Measurements from ENCODE around the gene GCNA.
A peak's percentile ranks its signal among the peaks of the same experiment; 100 is the strongest.

Gene GCNA

GRCh38 chrX:71616672-71617529 is 38.7 kb downstream of the GCNA start:
- no peak for DNase-seq (ENCODE audit: low read depth)
- TF ChIP-seq CTCF (conservative IDR thresholded peaks at IDR 0.05; ENCODE audit: low read depth, low read length), result no peak
- H3K4me3 ChIP-seq (ENCODE audit: low read depth, low read length), result no peak overlapping the region

GRCh38 chrX:71617742-71618141 is 39.5 kb downstream of the GCNA start:
- no peak overlapping the region for H3K4me3 ChIP-seq (ENCODE audit: low read depth, low read length)
- DNase-seq (ENCODE audit: low read depth), result no peak
- no peak for TF ChIP-seq CTCF (conservative IDR thresholded peaks at IDR 0.05; ENCODE audit: low read depth, low read length)

GRCh38 chrX:71618303-71618721 is 40.1 kb downstream of the GCNA start, which contains the start of gene CXCR3:
Gene CXCR3, minus strand, starts transcription at chrX:71618511. Its CDS starts 62 bp downstream, at chrX:71618449.
- DNase-seq (ENCODE audit: low read depth), result no peak
- no peak for TF ChIP-seq CTCF (conservative IDR thresholded peaks at IDR 0.05; ENCODE audit: low read depth, low read length)
- H3K4me3 ChIP-seq (ENCODE audit: low read depth, low read length), result no peak within 1 kb of the TSS

- no peak overlapping the region for H3K4me3 ChIP-seq (ENCODE audit: low read depth, low read length)
Observed at GRCh38 chrX:71618787-71619186, 40.5 kb downstream of the GCNA start.

GRCh38 chrX:71619193-71619592 is 41.0 kb downstream of the GCNA start:
- no peak for DNase-seq (ENCODE audit: low read depth)
- no peak for TF ChIP-seq CTCF (conservative IDR thresholded peaks at IDR 0.05; ENCODE audit: low read depth, low read length)
- H3K4me3 ChIP-seq (ENCODE audit: low read depth, low read length), result no peak overlapping the region

More at GRCh38 chrX:71618787-71619186, 40.5 kb downstream of the GCNA start:
- no peak for DNase-seq (ENCODE audit: low read depth)
- TF ChIP-seq CTCF (conservative IDR thresholded peaks at IDR 0.05; ENCODE audit: low read depth, low read length), result no peak

- H3K4me3 ChIP-seq (ENCODE audit: low read depth, low read length), result no peak overlapping the region
- DNase-seq (ENCODE audit: low read depth), result no peak
- TF ChIP-seq CTCF (conservative IDR thresholded peaks at IDR 0.05; ENCODE audit: low read depth, low read length), result no peak
Observed at GRCh38 chrX:71619986-71620385, 41.7 kb downstream of the GCNA start.

- DNase-seq (ENCODE audit: low read depth), result peak; percentile 15
- no peak overlapping the region for H3K4me3 ChIP-seq (ENCODE audit: low read depth, low read length)
- no peak for TF ChIP-seq CTCF (conservative IDR thresholded peaks at IDR 0.05; ENCODE audit: low read depth, low read length)
Observed at GRCh38 chrX:71621603-71622002, 43.4 kb downstream of the GCNA start.
